Fibroblast of lung (primary cell): ENCODE data around the gene PDE8B. TPM values are rescaled to one million over a fixed set of nuclear protein-coding genes. Genes with fewer than 3 reads are reported as not detected.

Experiments used
- DNase-seq, 2 donors: peaks; one replicate each; pipeline versions ENCODE4 v3.0.0 to v3.0.0-alpha.2; 2010; ENCODE audit warnings: low read depth in 2 of 2
- H2AFZ ChIP-seq: 2 replicates; pipeline ENCODE4 v1.5.1; 2012; ENCODE audit warnings: low read length, control low read depth, inconsistent platforms
- H3K27ac ChIP-seq: 2 replicates; pipeline ENCODE4 v1.5.1; 2011; ENCODE audit warnings: low read length, control low read depth; ENCODE audit not compliant: insufficient read depth
- H3K27me3 ChIP-seq: 2 replicates; pipeline ENCODE4 v1.5.1; 2011; ENCODE audit warnings: mild to moderate bottlenecking, low read length; ENCODE audit not compliant: control insufficient read depth, insufficient read depth
- H3K36me3 ChIP-seq: 2 replicates; pipeline ENCODE4 v1.5.1; 2011; ENCODE audit warnings: low read length; ENCODE audit not compliant: control insufficient read depth, insufficient read depth
- H3K4me1 ChIP-seq: 2 replicates; pipeline ENCODE4 v1.5.1; 2011; ENCODE audit warnings: low read length; ENCODE audit not compliant: control insufficient read depth, insufficient read depth; ENCODE audit errors: extremely low read depth
- H3K4me2 ChIP-seq: 2 replicates; pipeline ENCODE4 v1.5.1; 2011; ENCODE audit warnings: low read length, control low read depth; ENCODE audit not compliant: insufficient read depth; ENCODE audit errors: extremely low read depth
- H3K4me3 ChIP-seq, 4 experiments: fragments of 200-600 bp in 1 of 4; sonication (generic) in 1 of 4; replicated peaks in 1 of 4; 2 replicates each; pipeline ENCODE4 v1.5.1; 2011 to 2016; ENCODE audit warnings: low read length in 4 of 4, low read depth in 3 of 4, mild to moderate bottlenecking in 3 of 4, control low read depth in 2 of 4, inconsistent platforms in 1 of 4, mixed read lengths in 1 of 4; ENCODE audit not compliant: insufficient read depth in 1 of 4; ENCODE audit errors: control extremely low read depth in 1 of 4
- H3K79me2 ChIP-seq: 2 replicates; pipeline ENCODE4 v1.5.1; 2012; ENCODE audit warnings: mild to moderate bottlenecking, low read length, inconsistent platforms; ENCODE audit not compliant: control insufficient read depth, insufficient read depth
- H3K9ac ChIP-seq: 2 replicates; pipeline ENCODE4 v1.5.1; 2011; ENCODE audit warnings: mild to moderate bottlenecking, low read length, control low read depth; ENCODE audit not compliant: insufficient read depth
- H3K9me3 ChIP-seq: 2 replicates; pipeline ENCODE4 v1.5.1; 2012; ENCODE audit warnings: low read depth, low read length; ENCODE audit not compliant: control insufficient read depth, insufficient read depth
- H4K20me1 ChIP-seq: 2 replicates; pipeline ENCODE4 v1.5.1; 2011; ENCODE audit warnings: low read length; ENCODE audit not compliant: control insufficient read depth, insufficient read depth; ENCODE audit errors: extremely low read depth
- CTCF ChIP-seq, 2 donors: IDR thresholded peaks in 1 of 2; conservative IDR thresholded peaks in 1 of 2; 1 replicate in 1 of 2; 2 replicates in 1 of 2; pipeline ENCODE4 v1.5.1; 2011 to 2012; ENCODE audit warnings: low read length in 2 of 2, control low read depth in 1 of 2, inconsistent platforms in 1 of 2, low read depth in 1 of 2, mild to moderate bottlenecking in 1 of 2
- EZH2 ChIP-seq: IDR thresholded peaks from 2 replicates; pipeline ENCODE4 v1.5.1; 2012; ENCODE audit warnings: low read length, control low read depth, mild to moderate bottlenecking; ENCODE audit errors: missing control alignments
- polyA plus RNA-seq, 2 donors: library from polyadenylated mRNA; depleted of rRNA in 1 of 2; stranded (reverse) in 1 of 2; unstranded in 1 of 2; fragments of >200 nt; gene quantifications; 2 replicates each; pipeline ENCODE4 v1.2.1, GENCODE V29; 2011 to 2012; ENCODE audit warnings: missing spikeins in 1 of 2
- total RNA-seq: library from RNA; depleted of rRNA; stranded (reverse); fragments of >200 nt; gene quantifications from 2 replicates; pipeline ENCODE4 v1.2.1, GENCODE V29; 2014

PDE8B gene
- total and polyA plus RNA-seq, 2 donors (not counting 1 experiment from before 2014, with no cell fraction given), result 0.17 to 0.18 TPM

DNA sequence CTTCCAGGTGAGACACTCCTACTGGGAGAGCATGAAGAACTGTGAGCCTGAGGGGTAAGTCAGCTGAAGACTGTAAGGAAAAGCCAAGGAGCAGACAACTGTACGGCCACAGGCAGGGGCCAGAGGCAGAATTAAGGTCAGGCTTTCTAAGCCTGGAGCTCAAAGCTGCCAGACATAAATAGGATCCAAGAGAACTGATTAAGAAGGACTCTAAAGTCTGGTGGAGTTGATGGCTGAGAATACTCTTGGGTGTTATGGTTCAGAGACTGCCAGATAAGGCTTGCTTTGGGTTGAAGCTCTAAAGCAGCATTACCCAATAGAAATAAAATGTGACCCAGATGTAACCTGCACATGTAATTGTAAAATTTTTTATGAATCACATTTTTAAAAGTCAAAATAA lies 12.2 kb downstream of the PDE8B start:
- no peak for TF ChIP-seq EZH2
- no peak for TF ChIP-seq CTCF (conservative IDR thresholded peaks at IDR 0.05 in 1 of 2, IDR thresholded peaks at IDR 0.05 in 1 of 2; ENCODE audit: low read depth in 1 of 2, low read length in 2 of 2)
- Histone ChIP-seq H3K79me2 (no peaks in the 10 kb centered on the region), H3K4me3 (no peak overlapping the region), H4K20me1 (no peaks in the 10 kb centered on the region), H2AFZ (no peak overlapping the region), H3K4me1 (no peaks in the 10 kb centered on the region), H3K27ac (no peak overlapping the region), H3K9me3 (no peaks in the 10 kb centered on the region), H3K9ac (no peak overlapping the region), H3K27me3 (peaks cover 4% of the 10 kb centered on the region), H3K36me3 (no peaks in the 10 kb centered on the region), H3K4me2 (no peak overlapping the region)
- DNase-seq, result no peak

- H3K27me3 ChIP-seq, result peaks cover 4% of the 10 kb centered on the region
- TF ChIP-seq CTCF (conservative IDR thresholded peaks at IDR 0.05 in 1 of 2, IDR thresholded peaks at IDR 0.05 in 1 of 2; ENCODE audit: low read depth in 1 of 2, low read length in 2 of 2), result no peak
- TF ChIP-seq EZH2, result no peak
Observed at GRCh38 chr5:77223653-77224052, 13.2 kb downstream of the PDE8B start.

GRCh38 chr5:77224672-77225355 lies 14.3 kb downstream of the PDE8B start:
- Histone ChIP-seq H4K20me1 (no peaks in the 10 kb centered on the region), H3K4me1 (no peaks in the 10 kb centered on the region), H3K9ac (no peak overlapping the region), H3K4me2 (no peak overlapping the region), H3K79me2 (no peaks in the 10 kb centered on the region), H3K27me3 (peaks cover 4% of the 10 kb centered on the region), H2AFZ (no peak overlapping the region), H3K36me3 (no peaks in the 10 kb centered on the region), H3K9me3 (no peaks in the 10 kb centered on the region), H3K27ac (no peak overlapping the region), H3K4me3 (no peak overlapping the region)
- TF ChIP-seq EZH2, result no peak
- no peak for TF ChIP-seq CTCF (conservative IDR thresholded peaks at IDR 0.05 in 1 of 2, IDR thresholded peaks at IDR 0.05 in 1 of 2; ENCODE audit: low read depth in 1 of 2, low read length in 2 of 2)
- DNase-seq, result peak; percentile 51 to 72

More at GRCh38 chr5:77223653-77224052, 13.2 kb downstream of the PDE8B start:
- Histone ChIP-seq H3K4me1 (no peaks in the 10 kb centered on the region), H3K79me2 (no peaks in the 10 kb centered on the region), H3K27ac (no peak overlapping the region), H3K9ac (no peak overlapping the region), H3K36me3 (no peaks in the 10 kb centered on the region), H3K9me3 (no peaks in the 10 kb centered on the region), H3K4me3 (no peak overlapping the region), H2AFZ (no peak overlapping the region), H4K20me1 (no peaks in the 10 kb centered on the region), H3K4me2 (no peak overlapping the region)
- DNase-seq, result no peak
